ENCODE results near the gene ATP11A.

DNA sequence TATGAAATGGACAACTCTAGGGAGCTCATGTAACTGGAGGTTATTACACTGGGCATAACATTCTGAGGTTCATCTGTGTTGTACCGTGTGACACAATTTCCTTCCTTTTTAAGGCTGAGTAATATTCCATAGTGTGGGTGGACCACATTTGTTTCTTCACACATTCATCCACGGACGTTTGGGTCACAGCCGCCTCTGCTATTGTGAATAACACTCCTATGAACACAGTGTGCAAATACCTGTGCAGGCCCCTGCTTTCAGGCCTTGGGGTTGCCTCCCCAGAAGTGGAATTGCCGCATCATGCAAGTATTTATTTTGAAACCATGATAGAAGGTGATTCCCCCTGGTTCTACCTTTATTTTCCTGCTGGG, 215.8 kb downstream of the ATP11A start:
- TF ChIP-seq CTCF (IDR thresholded peaks at IDR 0.05) = no peak
- TF ChIP-seq POLR2A (IDR thresholded peaks at IDR 0.05) = no peak
